Islet of Langerhans (tissue), 1 donor: ENCODE results near the gene CELA2B.
"Not testable (repeated sequence)": the region's sequence is repeated elsewhere in the genome, so short reads cannot be mapped to it uniquely, and the experiment has no call there.

ENCODE experiments used
- FAIRE-seq: peaks from one replicate; lab custom pipeline; 2011; peaks lifted over from hg19 to GRCh38; lab: Jason Lieb, UNC

The CELA2B gene

GRCh38 chr1:15469361-15469760 lies 6.5 kb upstream of the CELA2B start:
- no peak for FAIRE-seq

- FAIRE-seq: not testable (repeated sequence)
These were observed 6.0 kb upstream of the CELA2B start for GRCh38 chr1:15469821-15470448.

GRCh38 chr1:15471067-15471466 lies 4.8 kb upstream of the CELA2B start:
- not testable (repeated sequence) for FAIRE-seq

- FAIRE-seq: not testable (repeated sequence)
These were observed 4.2 kb upstream of the CELA2B start for GRCh38 chr1:15471723-15472122.

GRCh38 chr1:15472587-15472986 lies 3.3 kb upstream of the CELA2B start:
- FAIRE-seq: no peak

GRCh38 chr1:15476927-15477326 lies 1.0 kb downstream of the CELA2B start:
- no peak for FAIRE-seq

- no peak for FAIRE-seq
These were observed 1.8 kb downstream of the CELA2B start for GRCh38 chr1:15477646-15478212.

GRCh38 chr1:15479654-15480347 lies 3.9 kb downstream of the CELA2B start:
- FAIRE-seq: no peak

- not testable (repeated sequence) for FAIRE-seq
These were observed 6.6 kb downstream of the CELA2B start for GRCh38 chr1:15482455-15482854.

GRCh38 chr1:15482983-15483543 lies 7.2 kb downstream of the CELA2B start:
- not testable (repeated sequence) for FAIRE-seq

GRCh38 chr1:15483971-15484370 lies 8.1 kb downstream of the CELA2B start:
- FAIRE-seq: no peak

- FAIRE-seq: not testable (repeated sequence)
These were observed 8.5 kb downstream of the CELA2B start for GRCh38 chr1:15484443-15484842.

- no peak for FAIRE-seq
These were observed 9.7 kb downstream of the CELA2B start for GRCh38 chr1:15485636-15486035.

GRCh38 chr1:15486844-15487610 lies 11.1 kb downstream of the CELA2B start:
- not testable (repeated sequence) for FAIRE-seq

GRCh38 chr1:15488371-15488770 lies 12.5 kb downstream of the CELA2B start:
- FAIRE-seq: no peak

- no peak for FAIRE-seq
These were observed 13.3 kb downstream of the CELA2B start for GRCh38 chr1:15489052-15489736.

GRCh38 chr1:15491010-15491409 lies 15.1 kb downstream of the CELA2B start:
- not testable (repeated sequence) for FAIRE-seq

GRCh38 chr1:15492596-15492995 lies 16.7 kb downstream of the CELA2B start:
- no peak for FAIRE-seq

- no peak for FAIRE-seq
These were observed 18.0 kb downstream of the CELA2B start for GRCh38 chr1:15493869-15494390.

- no peak for FAIRE-seq
These were observed 24.6 kb downstream of the CELA2B start for GRCh38 chr1:15500184-15501178.
